ENCODE data around the gene RNF207. TPM values are rescaled to one million over a fixed set of nuclear protein-coding genes. Genes with fewer than 3 reads are reported as not detected.

RNF207 gene
- total and polyA plus RNA-seq, 4 donors, result 11.4 to 32.2 (median 12.9) TPM

DNA sequence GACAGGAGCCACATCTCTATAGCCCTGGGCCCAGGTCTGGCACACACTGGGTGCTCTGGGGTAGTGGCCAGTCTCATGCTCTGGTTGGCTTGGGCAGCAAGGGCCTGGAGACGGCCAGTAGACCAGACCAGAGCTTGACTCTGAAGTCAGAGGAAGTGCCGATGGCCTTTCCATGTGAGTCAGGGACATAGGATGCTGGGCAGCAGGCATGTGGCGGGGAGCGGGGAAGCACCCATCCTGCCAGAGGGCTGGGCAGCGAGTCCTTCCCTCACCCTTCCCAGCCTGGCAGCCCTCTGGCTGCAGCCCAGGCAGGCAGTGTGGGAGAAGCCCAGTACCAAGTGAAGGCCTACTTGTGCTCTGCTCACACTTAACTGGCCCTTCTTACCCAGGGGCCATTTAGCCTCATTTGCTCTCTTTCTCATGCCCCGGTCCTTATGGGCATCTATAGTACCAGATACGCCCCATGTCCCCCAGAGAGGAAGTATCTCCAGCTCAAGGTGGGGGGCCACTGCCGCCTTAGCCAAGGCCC is 51.7 kb downstream of the RNF207 start:
- 84% methylated on average over 7 of the region's 8 CpGs for WGBS (ENCODE audit: insufficient coverage)
- no peak for DNase-seq (ENCODE audit: low read depth in 4 of 6, low spot score in 6 of 6)
- H3K27me3 ChIP-seq (ENCODE audit: control insufficient read depth, insufficient read depth, low read length), result no peaks in the 10 kb centered on the region

DNA sequence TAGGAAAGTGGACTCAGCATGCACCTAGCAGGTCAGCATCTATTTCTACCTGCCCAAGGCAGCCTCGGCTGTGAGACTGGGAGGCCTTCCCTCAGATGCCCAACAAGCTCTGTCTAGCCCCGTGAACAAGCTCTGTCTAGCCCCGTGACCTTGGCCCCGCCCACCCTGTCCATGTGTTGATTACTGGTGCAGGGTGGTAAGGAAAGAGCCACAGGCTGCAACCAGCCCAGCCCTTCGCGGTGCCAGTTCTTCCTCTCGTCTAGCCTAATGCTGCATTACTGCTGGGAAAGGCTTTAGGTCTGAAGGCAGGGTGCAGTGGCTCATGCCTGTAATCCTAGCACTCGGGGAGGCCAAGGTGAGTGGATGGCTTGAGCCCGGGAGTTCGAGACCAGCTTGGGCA is 52.8 kb downstream of the RNF207 start:
- DNase-seq (ENCODE audit: low read depth in 4 of 6, low spot score in 6 of 6), result no peak
- WGBS (ENCODE audit: insufficient coverage), result 78% methylated on average over 5 of the region's 10 CpGs
- no peak overlapping the region for H3K27ac ChIP-seq (ENCODE audit: low read depth, low read length)
- H3K4me1 ChIP-seq (ENCODE audit: control insufficient read depth, insufficient read depth, low read length), result peaks cover 57% of the 10 kb centered on the region
- peaks cover 31% of the 10 kb centered on the region for H3K36me3 ChIP-seq (ENCODE audit: control insufficient read depth, insufficient read depth, low read length)
- H3K4me3 ChIP-seq (ENCODE audit: low read depth, low read length), result no peak overlapping the region
- H3K9me3 ChIP-seq (ENCODE audit: control insufficient read depth, insufficient read depth, low read length), result no peaks in the 10 kb centered on the region
- no peaks in the 10 kb centered on the region for H3K27me3 ChIP-seq (ENCODE audit: control insufficient read depth, insufficient read depth, low read length)

More for the DNA sequence above, 51.7 kb downstream of the RNF207 start:
- no peak overlapping the region for H3K27ac ChIP-seq (ENCODE audit: low read depth, low read length)
- H3K9me3 ChIP-seq (ENCODE audit: control insufficient read depth, insufficient read depth, low read length), result no peaks in the 10 kb centered on the region
- peaks cover 31% of the 10 kb centered on the region for H3K36me3 ChIP-seq (ENCODE audit: control insufficient read depth, insufficient read depth, low read length)
- H3K4me3 ChIP-seq (ENCODE audit: low read depth, low read length), result no peak overlapping the region
- H3K4me1 ChIP-seq (ENCODE audit: control insufficient read depth, insufficient read depth, low read length), result peaks cover 46% of the 10 kb centered on the region

DNA sequence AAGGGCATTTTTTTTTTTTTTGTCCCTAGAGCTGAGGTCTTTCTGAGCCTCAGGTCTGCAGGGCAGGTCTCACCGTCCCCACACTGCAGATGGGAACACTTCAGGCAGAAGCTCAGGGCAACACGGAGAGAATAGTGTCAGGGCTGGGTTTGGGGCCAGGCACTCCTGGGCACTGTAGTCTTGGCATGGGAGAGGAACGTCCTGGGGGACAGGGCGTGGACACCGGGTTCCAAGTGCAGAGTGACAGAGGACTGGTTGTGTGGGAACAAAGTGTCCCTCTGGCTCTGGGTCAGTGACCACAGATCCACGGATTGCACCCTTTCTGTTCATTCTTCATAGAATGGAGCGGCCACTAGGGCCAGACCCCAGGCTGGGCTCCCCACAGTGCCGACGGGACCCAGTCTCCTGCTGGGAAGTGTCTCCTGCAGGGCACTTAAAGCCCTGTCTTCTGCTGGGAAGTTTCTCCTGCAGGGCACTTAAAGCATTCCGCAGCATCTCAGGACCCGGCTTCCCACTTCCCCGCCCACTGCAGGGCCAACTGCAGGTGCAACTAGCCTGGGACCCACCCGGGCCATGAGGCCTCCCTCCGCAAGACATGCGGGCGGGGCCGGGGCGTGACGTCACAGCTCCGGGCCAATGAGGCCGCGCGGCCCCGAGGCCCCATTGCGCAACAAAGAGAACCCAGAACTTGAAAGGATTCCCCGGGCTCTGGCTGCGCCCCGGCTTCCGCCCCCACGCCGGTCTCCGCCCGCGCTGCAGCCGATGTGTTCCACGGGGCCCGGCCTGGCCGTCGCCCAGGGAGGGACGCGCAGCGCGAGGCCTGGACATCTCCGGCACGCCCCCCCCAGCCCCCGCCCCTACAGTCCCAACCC is 53.8 kb downstream of the RNF207 start:
- DNase-seq (ENCODE audit: low read depth in 4 of 6, low spot score in 6 of 6), result peak in 2 of 6 donors; percentile 90 to 91
- H3K27me3 ChIP-seq (ENCODE audit: control insufficient read depth, insufficient read depth, low read length), result no peaks in the 10 kb centered on the region
- H3K9me3 ChIP-seq (ENCODE audit: control insufficient read depth, insufficient read depth, low read length), result no peaks in the 10 kb centered on the region
- H3K36me3 ChIP-seq (ENCODE audit: control insufficient read depth, insufficient read depth, low read length), result peaks cover 31% of the 10 kb centered on the region
- H3K27ac ChIP-seq (ENCODE audit: low read depth, low read length), result no peak overlapping the region
- peaks cover 67% of the 10 kb centered on the region for H3K4me1 ChIP-seq (ENCODE audit: control insufficient read depth, insufficient read depth, low read length)
- 12% methylated on average over 34 of the region's 46 CpGs for WGBS (ENCODE audit: insufficient coverage)
- peak overlapping the region; percentile 46 for H3K4me3 ChIP-seq (ENCODE audit: low read depth, low read length)

- peak overlapping the region; percentile 46 for H3K4me3 ChIP-seq (ENCODE audit: low read depth, low read length)
- peaks cover 74% of the 10 kb centered on the region for H3K4me1 ChIP-seq (ENCODE audit: control insufficient read depth, insufficient read depth, low read length)
- H3K9me3 ChIP-seq (ENCODE audit: control insufficient read depth, insufficient read depth, low read length), result no peaks in the 10 kb centered on the region
- under 1% methylated on average over 61 of the region's 61 CpGs for WGBS (ENCODE audit: insufficient coverage)
- H3K27me3 ChIP-seq (ENCODE audit: control insufficient read depth, insufficient read depth, low read length), result no peaks in the 10 kb centered on the region
- H3K27ac ChIP-seq (ENCODE audit: low read depth, low read length), result peak overlapping the region; percentile 47
- peaks cover 34% of the 10 kb centered on the region for H3K36me3 ChIP-seq (ENCODE audit: control insufficient read depth, insufficient read depth, low read length)
- peak in 2 of 6 donors; percentile 49 to 76 for DNase-seq (ENCODE audit: low read depth in 4 of 6, low spot score in 6 of 6)
Measured at GRCh38 chr1:6260433-6260934, 54.6 kb downstream of the RNF207 start.

DNA sequence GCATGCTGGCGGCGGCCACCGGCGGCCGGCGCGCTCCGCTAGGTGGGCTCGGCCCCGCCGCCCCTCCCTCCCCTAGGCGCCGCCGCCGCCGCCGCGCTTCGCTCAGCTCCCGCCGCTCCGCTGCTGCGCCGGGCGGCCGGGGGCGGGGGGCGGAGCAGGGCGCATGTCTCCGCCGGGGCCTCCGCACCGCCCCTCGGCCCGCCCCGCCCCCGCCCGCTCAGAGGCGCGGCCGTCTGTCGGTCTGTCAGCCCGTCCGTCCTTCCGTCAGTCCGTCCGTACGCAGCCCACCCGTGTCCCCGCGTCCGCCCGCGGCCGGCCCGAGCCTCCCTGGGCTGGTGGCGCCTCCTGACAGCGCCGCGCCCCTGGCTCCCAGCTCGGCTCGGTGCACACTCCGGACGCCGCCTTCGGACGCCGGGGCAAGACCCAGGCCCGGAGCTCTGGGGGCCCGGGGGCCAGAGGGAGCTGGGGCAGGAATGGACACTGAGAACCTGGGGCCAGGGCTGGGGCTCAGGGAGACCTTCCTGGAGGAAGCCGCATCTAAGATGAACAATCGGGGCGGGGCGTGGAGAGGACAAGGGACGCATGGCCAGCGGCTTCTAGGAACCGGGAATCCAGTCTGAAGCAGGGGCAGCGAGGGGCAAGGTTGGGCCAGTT is 55.2 kb downstream of the RNF207 start, which contains the start of gene GPR153:
GPR153 (minus strand) TSS at position 138 of the 654 bp plus-strand sequence. CDS start 6,193 bp downstream, outside the sequence.
- Histone ChIP-seq H3K4me3 (ENCODE audit: low read depth, low read length) (peak within 1 kb of the TSS; percentile 46), H3K4me1 (ENCODE audit: control insufficient read depth, insufficient read depth, low read length) (peaks cover 74% of the 10 kb centered on the region), H3K9me3 (ENCODE audit: control insufficient read depth, insufficient read depth, low read length) (no peaks in the 10 kb centered on the region), H3K36me3 (ENCODE audit: control insufficient read depth, insufficient read depth, low read length) (peaks cover 34% of the 10 kb centered on the region), H3K27me3 (ENCODE audit: control insufficient read depth, insufficient read depth, low read length) (no peaks in the 10 kb centered on the region), H3K27ac (ENCODE audit: low read depth, low read length) (peak within 1 kb of the TSS; percentile 64)
- WGBS (ENCODE audit: insufficient coverage), result under 1% methylated on average over 78 of the region's 78 CpGs
- peak in 2 of 6 donors; percentile 80 to 82 for DNase-seq (ENCODE audit: low read depth in 4 of 6, low spot score in 6 of 6)

- 23% methylated on average over 13 of the region's 15 CpGs for WGBS (ENCODE audit: insufficient coverage)
- H3K4me1 ChIP-seq (ENCODE audit: control insufficient read depth, insufficient read depth, low read length), result peaks cover 80% of the 10 kb centered on the region
- peaks cover 38% of the 10 kb centered on the region for H3K36me3 ChIP-seq (ENCODE audit: control insufficient read depth, insufficient read depth, low read length)
- H3K4me3 ChIP-seq (ENCODE audit: low read depth, low read length), result peak overlapping the region; percentile 38
- peak in 2 of 6 donors; percentile 72 to 78 for DNase-seq (ENCODE audit: low read depth in 4 of 6, low spot score in 6 of 6)
- H3K27me3 ChIP-seq (ENCODE audit: control insufficient read depth, insufficient read depth, low read length), result no peaks in the 10 kb centered on the region
- no peaks in the 10 kb centered on the region for H3K9me3 ChIP-seq (ENCODE audit: control insufficient read depth, insufficient read depth, low read length)
- peak overlapping the region; percentile 64 for H3K27ac ChIP-seq (ENCODE audit: low read depth, low read length)
Measured at GRCh38 chr1:6261615-6261995, 55.7 kb downstream of the RNF207 start.

DNA sequence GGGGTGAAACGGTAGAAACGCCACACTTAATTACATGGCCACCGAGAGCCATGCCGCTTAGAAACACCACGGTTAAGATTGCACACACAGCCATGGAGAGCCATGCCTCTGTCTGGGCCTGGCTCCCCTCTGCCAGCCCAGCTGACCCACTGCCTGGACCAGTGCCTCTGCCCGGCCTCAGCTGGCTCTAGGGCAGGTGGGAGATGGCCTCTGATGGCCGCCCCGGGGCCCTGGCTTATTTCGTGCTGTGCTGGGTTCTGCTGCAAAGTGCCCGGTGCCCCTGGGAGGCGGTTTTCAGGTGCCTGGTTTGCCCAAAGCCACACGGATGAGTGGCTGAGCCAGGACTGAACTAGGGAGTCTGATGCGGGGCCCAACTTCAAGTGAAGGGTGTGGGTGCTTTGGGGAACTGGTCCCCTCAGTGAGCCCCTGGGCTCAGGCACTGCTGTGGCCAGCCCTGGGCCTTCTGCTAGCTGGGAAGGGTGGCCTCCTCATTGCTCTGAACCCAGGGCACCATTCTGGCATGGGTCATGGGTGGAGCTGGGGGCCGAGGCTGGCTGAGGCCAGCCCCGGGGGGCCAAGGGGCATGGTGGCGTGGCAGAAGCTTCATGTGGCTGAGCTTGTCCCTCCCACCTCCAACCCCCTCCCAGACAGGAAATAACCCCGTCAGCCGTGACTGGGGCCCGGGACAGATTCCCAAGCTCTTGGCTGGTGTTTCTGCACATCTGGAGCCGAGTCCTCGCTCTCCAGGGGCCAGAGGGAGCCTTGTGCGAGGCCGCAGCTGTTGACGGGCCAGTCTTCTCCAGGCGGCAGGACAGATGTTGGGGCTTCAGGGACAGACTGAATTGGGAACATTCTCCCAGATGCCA is 56.9 kb downstream of the RNF207 start:
- Histone ChIP-seq H3K27ac (ENCODE audit: low read depth, low read length) (no peak overlapping the region), H3K4me3 (ENCODE audit: low read depth, low read length) (no peak overlapping the region), H3K9me3 (ENCODE audit: control insufficient read depth, insufficient read depth, low read length) (no peaks in the 10 kb centered on the region), H3K4me1 (ENCODE audit: control insufficient read depth, insufficient read depth, low read length) (peaks cover 78% of the 10 kb centered on the region), H3K27me3 (ENCODE audit: control insufficient read depth, insufficient read depth, low read length) (no peaks in the 10 kb centered on the region), H3K36me3 (ENCODE audit: control insufficient read depth, insufficient read depth, low read length) (peaks cover 43% of the 10 kb centered on the region)
- 62% methylated on average over 23 of the region's 25 CpGs for WGBS (ENCODE audit: insufficient coverage)
- peak in 1 of 6 donors; percentile 35 for DNase-seq (ENCODE audit: low read depth in 4 of 6, low spot score in 6 of 6)

DNA sequence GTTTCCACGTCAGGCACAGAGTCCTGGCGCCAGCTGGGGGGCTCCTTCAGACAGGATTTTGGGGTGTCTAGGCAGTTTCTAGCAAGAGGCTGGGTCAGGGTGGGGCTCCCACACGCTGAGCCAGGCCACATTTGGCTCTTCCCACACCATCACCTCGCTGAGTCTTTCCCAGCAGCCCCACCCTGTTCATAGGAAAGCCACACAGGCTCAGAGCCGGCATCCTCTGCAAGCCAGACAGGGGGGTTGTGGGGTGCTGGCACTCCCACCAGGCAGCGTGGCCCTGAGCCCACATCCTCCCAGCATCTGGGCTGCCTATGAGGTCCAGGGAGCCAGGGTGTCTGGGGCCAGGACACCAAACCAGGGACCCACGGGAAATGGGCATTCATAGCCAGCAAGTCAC is 57.8 kb downstream of the RNF207 start:
- H3K4me1 ChIP-seq (ENCODE audit: control insufficient read depth, insufficient read depth, low read length), result peaks cover 78% of the 10 kb centered on the region
- no peak overlapping the region for H3K4me3 ChIP-seq (ENCODE audit: low read depth, low read length)
- H3K27me3 ChIP-seq (ENCODE audit: control insufficient read depth, insufficient read depth, low read length), result no peaks in the 10 kb centered on the region
- 56% methylated on average over 2 of the region's 7 CpGs for WGBS (ENCODE audit: insufficient coverage)
- no peaks in the 10 kb centered on the region for H3K9me3 ChIP-seq (ENCODE audit: control insufficient read depth, insufficient read depth, low read length)
- no peak for DNase-seq (ENCODE audit: low read depth in 4 of 6, low spot score in 6 of 6)
- H3K36me3 ChIP-seq (ENCODE audit: control insufficient read depth, insufficient read depth, low read length), result peaks cover 47% of the 10 kb centered on the region
- H3K27ac ChIP-seq (ENCODE audit: low read depth, low read length), result no peak overlapping the region

DNA sequence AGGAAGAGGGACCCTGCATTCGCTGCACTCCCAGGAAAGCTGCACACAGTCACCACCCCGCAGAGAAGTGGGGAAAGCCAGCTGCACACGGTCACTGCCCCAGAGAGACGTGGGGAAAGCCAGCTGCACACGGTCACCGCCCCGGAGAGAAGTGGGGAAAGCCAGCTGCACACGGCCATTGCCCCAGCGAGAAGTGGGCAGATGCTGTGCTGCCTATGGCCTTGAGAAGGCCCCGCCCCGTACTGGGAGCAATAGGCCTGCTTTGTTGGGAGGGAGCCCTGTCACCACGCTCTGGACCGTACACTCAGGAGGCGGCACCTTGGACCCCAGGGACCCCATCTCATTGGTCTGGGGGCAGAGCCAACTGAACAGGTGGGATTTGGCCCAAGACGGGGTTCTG is 59.2 kb downstream of the RNF207 start:
- no peak for DNase-seq (ENCODE audit: low read depth in 4 of 6, low spot score in 6 of 6)
- H3K36me3 ChIP-seq (ENCODE audit: control insufficient read depth, insufficient read depth, low read length), result peaks cover 56% of the 10 kb centered on the region
- H3K9me3 ChIP-seq (ENCODE audit: control insufficient read depth, insufficient read depth, low read length), result no peaks in the 10 kb centered on the region
- no peak overlapping the region for H3K27ac ChIP-seq (ENCODE audit: low read depth, low read length)
- H3K27me3 ChIP-seq (ENCODE audit: control insufficient read depth, insufficient read depth, low read length), result no peaks in the 10 kb centered on the region
- no peak overlapping the region for H3K4me3 ChIP-seq (ENCODE audit: low read depth, low read length)
- peaks cover 84% of the 10 kb centered on the region for H3K4me1 ChIP-seq (ENCODE audit: control insufficient read depth, insufficient read depth, low read length)
- 72% methylated on average over 15 of the region's 15 CpGs for WGBS (ENCODE audit: insufficient coverage)
